ENCODE measurements around the gene OXLD1.

GRCh38 chr17:81672504-81672903 is 6.1 kb upstream of the OXLD1 start:
- TF ChIP-seq CTCF (conservative IDR thresholded peaks at IDR 0.05), result no peak
- TF ChIP-seq EZH2 (IDR thresholded peaks at IDR 0.05; ENCODE audit: low read depth), result no peak

Measured in PC-9 (cell line).